ENCODE data around the gene CNBD2. TPM values are rescaled to one million over a fixed set of nuclear protein-coding genes. Genes with fewer than 3 reads are reported as not detected.
A peak's percentile ranks its signal among the peaks of the same experiment; 100 is the strongest.

Gene CNBD2
- total and polyA plus RNA-seq, 2 donors (not counting 1 experiment from before 2014, with no cell fraction given), result 8.5 to 19.2 TPM

DNA sequence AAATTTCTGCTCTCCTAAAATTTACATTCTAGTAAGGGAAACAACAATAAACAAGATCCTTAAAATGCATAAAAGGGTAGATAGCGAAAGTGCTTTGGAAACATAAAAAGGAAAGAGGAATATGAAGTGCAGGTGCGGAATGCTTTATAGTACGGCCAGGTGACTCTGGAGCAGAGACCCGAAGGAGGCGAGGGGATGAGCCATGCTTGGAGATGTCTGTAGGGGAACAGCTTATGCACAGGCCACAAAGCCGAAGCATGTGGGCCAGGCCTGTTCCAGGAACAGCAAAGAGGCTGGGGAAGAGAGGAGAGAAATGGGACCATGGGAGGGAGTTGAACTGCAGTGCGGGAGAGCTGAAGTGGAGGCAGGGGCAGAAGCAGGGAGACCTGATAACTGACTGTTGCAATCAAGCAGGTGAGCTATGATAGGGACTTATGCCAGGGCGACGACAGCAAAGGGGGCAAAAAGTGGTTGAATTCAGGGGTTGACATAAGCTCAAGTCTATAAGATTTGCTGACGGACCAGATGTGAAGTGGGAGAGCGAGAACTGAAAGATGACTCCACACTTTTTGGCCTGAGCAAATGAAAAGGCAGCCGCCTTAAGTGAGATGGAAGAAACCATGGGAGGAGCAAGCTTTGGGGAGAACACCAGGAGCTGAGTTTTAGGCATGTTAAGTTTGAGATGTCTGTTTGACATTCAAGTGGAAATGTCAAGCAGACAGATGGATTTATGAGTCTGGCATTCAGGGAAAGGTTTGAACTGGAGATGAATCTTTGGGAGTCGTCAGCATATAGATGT lies 83.1 kb downstream of the CNBD2 start:
- no peaks in the 10 kb centered on the region for H3K36me3 ChIP-seq (replicated peaks in 1 of 2; ENCODE audit: control extremely low read depth in 1 of 2, control insufficient read depth in 1 of 2, extremely low read depth in 1 of 2, insufficient read depth in 2 of 2, low read length in 1 of 2)
- peak overlapping the region; percentile 88 for H2AFZ ChIP-seq (ENCODE audit: insufficient read depth, low read depth, low read length, poor library complexity, severe bottlenecking)
- no peak for TF ChIP-seq EZH2 (IDR thresholded peaks at IDR 0.05; ENCODE audit: borderline replicate concordance, insufficient read depth, low read depth, low read length, poor library complexity, severe bottlenecking)
- TF ChIP-seq, protein P1, sequence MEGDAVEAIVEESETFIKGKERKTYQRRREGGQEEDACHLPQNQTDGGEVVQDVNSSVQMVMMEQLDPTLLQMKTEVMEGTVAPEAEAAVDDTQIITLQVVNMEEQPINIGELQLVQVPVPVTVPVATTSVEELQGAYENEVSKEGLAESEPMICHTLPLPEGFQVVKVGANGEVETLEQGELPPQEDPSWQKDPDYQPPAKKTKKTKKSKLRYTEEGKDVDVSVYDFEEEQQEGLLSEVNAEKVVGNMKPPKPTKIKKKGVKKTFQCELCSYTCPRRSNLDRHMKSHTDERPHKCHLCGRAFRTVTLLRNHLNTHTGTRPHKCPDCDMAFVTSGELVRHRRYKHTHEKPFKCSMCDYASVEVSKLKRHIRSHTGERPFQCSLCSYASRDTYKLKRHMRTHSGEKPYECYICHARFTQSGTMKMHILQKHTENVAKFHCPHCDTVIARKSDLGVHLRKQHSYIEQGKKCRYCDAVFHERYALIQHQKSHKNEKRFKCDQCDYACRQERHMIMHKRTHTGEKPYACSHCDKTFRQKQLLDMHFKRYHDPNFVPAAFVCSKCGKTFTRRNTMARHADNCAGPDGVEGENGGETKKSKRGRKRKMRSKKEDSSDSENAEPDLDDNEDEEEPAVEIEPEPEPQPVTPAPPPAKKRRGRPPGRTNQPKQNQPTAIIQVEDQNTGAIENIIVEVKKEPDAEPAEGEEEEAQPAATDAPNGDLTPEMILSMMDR (IDR thresholded peaks at IDR 0.05), result no peak
- H3K79me2 ChIP-seq (ENCODE audit: control insufficient read depth, insufficient read depth, low read length), result peaks cover 19% of the 10 kb centered on the region
- DNase-seq (peak; percentile 20), ATAC-seq (ENCODE audit: low read depth) (no peak)
- ChIA-PET POLR2A (interaction anchor here (0.7 kb wide), 1 partner anchor 43 kb away, joined by 3 read pairs; no protein-coding TSS in a partner anchor), CTCF (interaction anchor here (0.5 to 1.3 kb wide), 3 partner anchors 55 to 87 kb away, joined by 3 to 6 read pairs (median 5); no protein-coding TSS in a partner anchor)
- H3K4me3 ChIP-seq (ENCODE audit: control extremely low read depth in 1 of 5, extremely low read depth in 1 of 5, insufficient read depth in 1 of 5, low read depth in 2 of 5, low read length in 4 of 5), result peak overlapping the region; percentile 68 to 99 (median 96)
- peak overlapping the region; percentile 93 for H3K4me3 Mint-ChIP-seq
- H3K9me3 Mint-ChIP-seq (ENCODE audit: insufficient read depth), result no peaks in the 10 kb centered on the region
- intact Hi-C loops (cut with micrococcal nuclease), result loop anchor here (1.0 to 10.0 kb wide), 3 partner anchors 13 to 183 kb away; partner anchors contain the start of genes AAR2 and SCAND1
- WGBS (ENCODE audit: insufficient coverage), result 95% methylated on average over 12 of the region's 13 CpGs
- H3K9me3 ChIP-seq (ENCODE audit: control extremely low read depth in 1 of 3, control insufficient read depth in 2 of 3, insufficient read depth in 1 of 3, low read length in 2 of 3), result no peaks in the 10 kb centered on the region
- peaks cover 12% of the 10 kb centered on the region for H3K27me3 Mint-ChIP-seq
- no peaks in the 10 kb centered on the region for H4K20me1 ChIP-seq (ENCODE audit: control insufficient read depth, insufficient read depth, low read length, poor library complexity, severe bottlenecking)
- peak overlapping the region; percentile 94 for H3K27ac Mint-ChIP-seq
- H3K4me1 ChIP-seq (ENCODE audit: control insufficient read depth in 2 of 2, insufficient read depth in 2 of 2, low read length in 2 of 2), result peaks cover 11 to 12% of the 10 kb centered on the region in 2 donors
- peak overlapping the region; percentile 91 for H3K4me2 ChIP-seq (replicated peaks; ENCODE audit: low read depth, low read length, poor library complexity, severe bottlenecking)
- H3K27ac ChIP-seq (ENCODE audit: low read length in 2 of 2), result peak overlapping the region; percentile 91 to 95
- peaks cover 40% of the 10 kb centered on the region for H3K4me1 Mint-ChIP-seq
- no peaks in the 10 kb centered on the region for H3K27me3 ChIP-seq (replicated peaks in 1 of 4; ENCODE audit: control extremely low read depth in 1 of 4, control insufficient read depth in 3 of 4, insufficient read depth in 4 of 4, low read length in 3 of 4)
- peak overlapping the region; percentile 99 for H3K9ac ChIP-seq (ENCODE audit: low read length)

- no peaks in the 10 kb centered on the region for H3K9me3 ChIP-seq (ENCODE audit: control extremely low read depth in 1 of 3, control insufficient read depth in 2 of 3, insufficient read depth in 1 of 3, low read length in 2 of 3)
- CTCF ChIA-PET, result interaction anchor here (1.3 kb wide), 1 partner anchor 86 kb away, joined by 6 read pairs; no protein-coding TSS in a partner anchor
- H4K20me1 ChIP-seq (ENCODE audit: control insufficient read depth, insufficient read depth, low read length, poor library complexity, severe bottlenecking), result no peaks in the 10 kb centered on the region
- ATAC-seq (ENCODE audit: low read depth) (no peak), DNase-seq (no peak)
- peaks cover 12% of the 10 kb centered on the region for H3K27me3 Mint-ChIP-seq
- no peaks in the 10 kb centered on the region for H3K36me3 ChIP-seq (replicated peaks in 1 of 2; ENCODE audit: control extremely low read depth in 1 of 2, control insufficient read depth in 1 of 2, extremely low read depth in 1 of 2, insufficient read depth in 2 of 2, low read length in 1 of 2)
- H3K9me3 Mint-ChIP-seq (ENCODE audit: insufficient read depth), result no peaks in the 10 kb centered on the region
- peaks cover 19% of the 10 kb centered on the region for H3K79me2 ChIP-seq (ENCODE audit: control insufficient read depth, insufficient read depth, low read length)
- H3K4me1 ChIP-seq (ENCODE audit: control insufficient read depth in 2 of 2, insufficient read depth in 2 of 2, low read length in 2 of 2), result peaks cover 11 to 12% of the 10 kb centered on the region in 2 donors
- peak overlapping the region; percentile 88 for H2AFZ ChIP-seq (ENCODE audit: insufficient read depth, low read depth, low read length, poor library complexity, severe bottlenecking)
- WGBS (ENCODE audit: insufficient coverage), result 90% methylated on average over 2 of the region's 6 CpGs
- no peak overlapping the region for H3K27ac ChIP-seq (ENCODE audit: low read length in 2 of 2)
- H3K27ac Mint-ChIP-seq, result peak overlapping the region; percentile 7
- no peak overlapping the region for H3K4me3 Mint-ChIP-seq
- intact Hi-C loops (cut with micrococcal nuclease), result loop anchor here (10.0 kb wide), 1 partner anchor 183 kb away; the partner anchor contains the start of gene AAR2
- H3K27me3 ChIP-seq (replicated peaks in 1 of 4; ENCODE audit: control extremely low read depth in 1 of 4, control insufficient read depth in 3 of 4, insufficient read depth in 4 of 4, low read length in 3 of 4), result peaks cover 0 to 2% (median 0%) of the 10 kb centered on the region in 4 experiments
- H3K4me3 ChIP-seq (ENCODE audit: control extremely low read depth in 1 of 5, extremely low read depth in 1 of 5, insufficient read depth in 1 of 5, low read depth in 2 of 5, low read length in 4 of 5), result no peak overlapping the region
- H3K4me2 ChIP-seq (replicated peaks; ENCODE audit: low read depth, low read length, poor library complexity, severe bottlenecking), result no peak overlapping the region
- TF ChIP-seq, protein P1 (IDR thresholded peaks at IDR 0.05), result no peak
- peaks cover 36% of the 10 kb centered on the region for H3K4me1 Mint-ChIP-seq
- POLR2A ChIA-PET, result interaction anchor here (0.7 kb wide), 1 partner anchor 42 kb away, joined by 3 read pairs; no protein-coding TSS in a partner anchor
- no peak overlapping the region for H3K9ac ChIP-seq (ENCODE audit: low read length)
These were observed 83.7 kb downstream of the CNBD2 start for GRCh38 chr20:36052117-36052513.

Measured in B cell (primary cell).